ENCODE measurements around the gene WDR82.
A peak's percentile ranks its signal among the peaks of the same experiment; 100 is the strongest.

DNA sequence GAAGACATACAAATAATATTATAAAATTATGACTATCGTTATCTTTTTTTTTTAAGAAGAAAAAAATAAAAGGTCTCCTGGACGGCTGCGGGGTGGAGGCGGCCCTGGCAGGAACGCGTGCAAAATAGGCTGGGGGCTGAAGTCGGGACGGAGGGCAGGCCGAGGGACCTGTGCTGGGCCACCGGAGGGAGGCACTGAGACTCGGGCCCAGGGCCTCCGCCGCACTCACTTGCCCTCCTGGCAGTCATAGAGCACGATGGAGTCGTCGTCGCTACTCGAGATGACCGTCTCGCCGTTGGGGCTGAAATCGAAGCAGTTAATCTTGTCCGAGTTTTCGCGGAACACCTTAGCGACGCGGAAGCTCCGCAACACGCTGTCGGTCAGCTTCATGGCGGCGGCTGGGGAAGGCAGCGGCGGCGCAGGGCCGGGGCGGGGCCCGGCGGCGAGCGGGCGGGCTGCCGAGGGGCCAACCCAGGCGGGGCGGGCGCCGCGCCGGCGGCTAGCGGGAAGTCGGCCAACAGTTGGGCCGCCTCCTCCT lies 408 bp downstream of the WDR82 start:
- TF ChIP-seq, protein P1, sequence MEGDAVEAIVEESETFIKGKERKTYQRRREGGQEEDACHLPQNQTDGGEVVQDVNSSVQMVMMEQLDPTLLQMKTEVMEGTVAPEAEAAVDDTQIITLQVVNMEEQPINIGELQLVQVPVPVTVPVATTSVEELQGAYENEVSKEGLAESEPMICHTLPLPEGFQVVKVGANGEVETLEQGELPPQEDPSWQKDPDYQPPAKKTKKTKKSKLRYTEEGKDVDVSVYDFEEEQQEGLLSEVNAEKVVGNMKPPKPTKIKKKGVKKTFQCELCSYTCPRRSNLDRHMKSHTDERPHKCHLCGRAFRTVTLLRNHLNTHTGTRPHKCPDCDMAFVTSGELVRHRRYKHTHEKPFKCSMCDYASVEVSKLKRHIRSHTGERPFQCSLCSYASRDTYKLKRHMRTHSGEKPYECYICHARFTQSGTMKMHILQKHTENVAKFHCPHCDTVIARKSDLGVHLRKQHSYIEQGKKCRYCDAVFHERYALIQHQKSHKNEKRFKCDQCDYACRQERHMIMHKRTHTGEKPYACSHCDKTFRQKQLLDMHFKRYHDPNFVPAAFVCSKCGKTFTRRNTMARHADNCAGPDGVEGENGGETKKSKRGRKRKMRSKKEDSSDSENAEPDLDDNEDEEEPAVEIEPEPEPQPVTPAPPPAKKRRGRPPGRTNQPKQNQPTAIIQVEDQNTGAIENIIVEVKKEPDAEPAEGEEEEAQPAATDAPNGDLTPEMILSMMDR (IDR thresholded peaks at IDR 0.05) = peak in 5 of 6 experiments; percentile 20 to 56 (median 49)
- TF ChIP-seq POLR2A (IDR thresholded peaks at IDR 0.05) = no peak

All from adrenal gland (tissue), 5 donors.